ENCODE measurements around the gene ZNF625.

DNA sequence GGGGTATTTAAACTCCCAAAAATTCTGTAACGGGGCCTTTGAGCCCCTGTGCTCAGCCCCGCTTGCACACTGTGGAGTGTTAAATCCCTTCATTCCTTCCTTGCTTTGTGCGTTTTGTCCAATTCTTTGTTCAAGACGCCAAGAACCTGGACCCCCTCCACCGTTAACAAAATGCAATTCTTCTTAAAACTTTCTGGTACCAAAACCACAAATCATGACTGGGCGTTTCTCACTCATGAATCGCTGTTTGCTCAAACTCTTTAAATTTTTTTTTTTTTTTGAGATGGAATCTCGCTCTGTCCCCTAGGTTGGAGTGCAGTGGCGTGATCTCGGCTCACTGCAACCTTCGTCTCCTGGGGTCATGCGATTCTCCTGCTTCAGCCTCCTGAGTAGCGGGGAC, 17.3 kb downstream of the ZNF625 start:
- TF ChIP-seq, protein P1, sequence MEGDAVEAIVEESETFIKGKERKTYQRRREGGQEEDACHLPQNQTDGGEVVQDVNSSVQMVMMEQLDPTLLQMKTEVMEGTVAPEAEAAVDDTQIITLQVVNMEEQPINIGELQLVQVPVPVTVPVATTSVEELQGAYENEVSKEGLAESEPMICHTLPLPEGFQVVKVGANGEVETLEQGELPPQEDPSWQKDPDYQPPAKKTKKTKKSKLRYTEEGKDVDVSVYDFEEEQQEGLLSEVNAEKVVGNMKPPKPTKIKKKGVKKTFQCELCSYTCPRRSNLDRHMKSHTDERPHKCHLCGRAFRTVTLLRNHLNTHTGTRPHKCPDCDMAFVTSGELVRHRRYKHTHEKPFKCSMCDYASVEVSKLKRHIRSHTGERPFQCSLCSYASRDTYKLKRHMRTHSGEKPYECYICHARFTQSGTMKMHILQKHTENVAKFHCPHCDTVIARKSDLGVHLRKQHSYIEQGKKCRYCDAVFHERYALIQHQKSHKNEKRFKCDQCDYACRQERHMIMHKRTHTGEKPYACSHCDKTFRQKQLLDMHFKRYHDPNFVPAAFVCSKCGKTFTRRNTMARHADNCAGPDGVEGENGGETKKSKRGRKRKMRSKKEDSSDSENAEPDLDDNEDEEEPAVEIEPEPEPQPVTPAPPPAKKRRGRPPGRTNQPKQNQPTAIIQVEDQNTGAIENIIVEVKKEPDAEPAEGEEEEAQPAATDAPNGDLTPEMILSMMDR (conservative IDR thresholded peaks at IDR 0.05; ENCODE audit: low read depth in 2 of 2), result no peak
- no peak for TF ChIP-seq JUNB (IDR thresholded peaks at IDR 0.05; ENCODE audit: unreplicated experiment)
- no peak for TF ChIP-seq EZH2phosphoT487 (IDR thresholded peaks at IDR 0.05; ENCODE audit: unreplicated experiment)
- TF ChIP-seq REST (IDR thresholded peaks at IDR 0.05; ENCODE audit: unreplicated experiment), result no peak
